Neural cell (in vitro differentiated cells): ENCODE results near the gene CYB5A. TPM values are rescaled to one million over a fixed set of nuclear protein-coding genes. Genes with fewer than 3 reads are reported as not detected.

Source experiments
- H2AFZ ChIP-seq: fragments of 200-600, 300-800 bp; sonication (generic), shearing (Covaris generic); 2 replicates; pipeline ENCODE4 v1.6.0; 2014; ENCODE audit warnings: low read depth, mild to moderate bottlenecking, antibody characterized with exemption, low read length, moderate library complexity
- H3F3A ChIP-seq: fragments of 200-600 bp; shearing (Covaris generic); 2 replicates; pipeline ENCODE4 v1.6.1; 2016; ENCODE audit warnings: mild to moderate bottlenecking, moderate library complexity, mixed read lengths, antibody characterized with exemption, low read length; ENCODE audit not compliant: insufficient read depth, poor library complexity, severe bottlenecking
- H3K27ac ChIP-seq: fragments of 200-600, 300-800 bp; sonication (generic), shearing (Covaris generic); 2 replicates; pipeline ENCODE4 v1.5.1; 2014; ENCODE audit warnings: mild to moderate bottlenecking, low read length, moderate library complexity
- H3K27me3 ChIP-seq: fragments of 300-800, 200-600 bp; sonication (generic), shearing (Covaris generic); 2 replicates; pipeline ENCODE4 v1.6.0; 2014; ENCODE audit warnings: mild to moderate bottlenecking, low read depth, low read length, moderate library complexity; ENCODE audit not compliant: insufficient read depth
- H3K36me3 ChIP-seq: fragments of 300-800, 200-600 bp; sonication (generic), shearing (Covaris generic); 2 replicates; pipeline ENCODE4 v1.5.1; 2014; ENCODE audit warnings: mild to moderate bottlenecking, antibody characterized with exemption, low read length, moderate library complexity; ENCODE audit not compliant: insufficient read depth
- H3K4me2 ChIP-seq: fragments of 300-800, 200-600 bp; sonication (generic), shearing (Covaris generic); 2 replicates; pipeline ENCODE4 v1.6.0; 2014; ENCODE audit warnings: mild to moderate bottlenecking, low read length
- H3K4me3 ChIP-seq: fragments of 300-800, 200-600 bp; sonication (generic), shearing (Covaris generic); 2 replicates; pipeline ENCODE4 v1.5.1; 2014; ENCODE audit warnings: mild to moderate bottlenecking, low read length, moderate library complexity
- H3K79me2 ChIP-seq: fragments of 200-600 bp; shearing (Covaris generic); replicated peaks from 2 replicates; pipeline ENCODE4 v1.6.0; 2014; ENCODE audit warnings: mild to moderate bottlenecking, low read length, moderate library complexity; ENCODE audit not compliant: insufficient read depth
- H3K9ac ChIP-seq: fragments of 300-800, 200-600 bp; sonication (generic), shearing (Covaris generic); 2 replicates; pipeline ENCODE4 v1.6.1; 2016; ENCODE audit warnings: mild to moderate bottlenecking, low read length, mixed read lengths
- H3K9me2 ChIP-seq: fragments of 200-600 bp; shearing (Covaris generic); 2 replicates; pipeline ENCODE4 v1.6.1; 2016; ENCODE audit warnings: mild to moderate bottlenecking, low read length, mixed read lengths; ENCODE audit not compliant: insufficient read depth
- H3K9me3 ChIP-seq: fragments of 200-600, 300-800 bp; sonication (generic), shearing (Covaris generic); 2 replicates; pipeline ENCODE4 v1.6.1; 2016; ENCODE audit warnings: mild to moderate bottlenecking, mixed run types, low read length, moderate library complexity, mixed read lengths
- H4K20me1 ChIP-seq: fragments of 200-600 bp; shearing (Covaris generic); 2 replicates; pipeline ENCODE4 v1.6.1; 2016; ENCODE audit warnings: mild to moderate bottlenecking, mixed run types; ENCODE audit not compliant: insufficient read depth
- EP300 ChIP-seq: fragments of 450-650 bp; conservative IDR thresholded peaks from 2 replicates; pipeline ENCODE4 v1.6.1; 2014; ENCODE audit warnings: antibody characterized with exemption, mild to moderate bottlenecking, moderate library complexity; ENCODE audit not compliant: poor library complexity, severe bottlenecking
- EZH2 ChIP-seq: fragments of 200-600, 300-800 bp; shearing (Covaris generic), sonication (generic); IDR thresholded peaks from 2 replicates; pipeline ENCODE4 v1.6.1; 2014; ENCODE audit warnings: antibody characterized with exemption, low read length, borderline replicate concordance, mild to moderate bottlenecking; ENCODE audit not compliant: insufficient read depth, poor library complexity, severe bottlenecking
- MXI1 ChIP-seq: fragments of 450-650 bp; conservative IDR thresholded peaks from 2 replicates; pipeline ENCODE4 v1.6.1; 2014; ENCODE audit warnings: antibody characterized with exemption, mild to moderate bottlenecking; ENCODE audit not compliant: poor library complexity, severe bottlenecking
- POLR2AphosphoS5 ChIP-seq: IDR thresholded peaks from 2 replicates; pipeline ENCODE4 v1.6.1; 2012
- RAD21 ChIP-seq: fragments of 450-650 bp; conservative IDR thresholded peaks from 2 replicates; pipeline ENCODE4 v1.6.1; 2014; ENCODE audit warnings: antibody characterized with exemption, mild to moderate bottlenecking, moderate library complexity
- REST ChIP-seq: IDR thresholded peaks from 2 replicates; pipeline ENCODE4 v1.6.1; 2012; ENCODE audit warnings: borderline replicate concordance
- SMC3 ChIP-seq: fragments of 450-650 bp; conservative IDR thresholded peaks from 2 replicates; pipeline ENCODE4 v1.6.1; 2014; ENCODE audit warnings: antibody characterized with exemption, mild to moderate bottlenecking, moderate library complexity; ENCODE audit not compliant: poor library complexity
- TAF1 ChIP-seq: IDR thresholded peaks from 2 replicates; pipeline ENCODE4 v1.6.1; 2012; ENCODE audit warnings: low read depth
- polyA plus RNA-seq: library from polyadenylated mRNA; depleted of rRNA; stranded (reverse); fragments of >200 nt; gene quantifications from 2 replicates; pipeline ENCODE4 v1.2.3, GENCODE V29; 2014
- TF ChIP-seq, protein P1 (sequence below): fragments of 450-650 bp; IDR thresholded peaks from 2 replicates; pipeline ENCODE4 v1.5.1; 2014; ENCODE audit warnings: antibody characterized with exemption, mild to moderate bottlenecking, moderate library complexity; ENCODE audit not compliant: poor library complexity, severe bottlenecking

Gene CYB5A
- polyA plus RNA-seq, 1 donor from 2014 or later = 35.4 TPM

GRCh38 chr18:74266161-74266560 is 25.6 kb downstream of the CYB5A start:
- Histone ChIP-seq H3K9me2 (no peaks in the 10 kb centered on the region), H3K9me3 (no peaks in the 10 kb centered on the region)

DNA sequence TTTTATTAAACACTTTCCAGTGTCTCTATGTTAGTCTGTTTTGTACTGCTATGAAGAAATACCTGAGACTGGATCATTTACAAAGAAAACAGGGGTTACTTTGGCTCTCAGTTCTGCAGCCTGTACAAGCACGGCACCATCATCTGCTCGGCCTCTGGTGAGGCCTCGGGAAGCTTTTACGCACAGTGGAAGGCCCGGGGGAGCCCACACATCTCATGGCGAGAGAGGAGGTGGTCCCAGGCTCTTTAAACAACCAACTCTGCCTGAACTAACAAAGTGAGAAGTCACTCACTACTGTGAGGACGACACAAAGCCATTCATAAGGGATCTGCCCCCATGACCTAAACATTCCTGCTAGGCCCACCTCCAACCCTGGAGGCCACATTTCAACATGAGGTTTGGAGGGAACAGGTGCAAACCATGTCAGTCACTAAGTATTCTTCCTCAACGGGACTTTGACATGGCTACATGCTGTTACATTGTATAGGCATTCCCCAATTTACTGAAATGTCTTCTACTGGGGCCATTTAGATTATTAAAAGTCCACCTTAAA is 26.1 kb downstream of the CYB5A start:
- Histone ChIP-seq H3K9me3 (no peaks in the 10 kb centered on the region), H3K36me3 (no peaks in the 10 kb centered on the region), H2AFZ (no peak overlapping the region), H3F3A (no peaks in the 10 kb centered on the region), H3K9ac (no peak overlapping the region), H3K27ac (no peak overlapping the region), H3K9me2 (no peaks in the 10 kb centered on the region), H3K79me2 (no peaks in the 10 kb centered on the region), H3K27me3 (no peaks in the 10 kb centered on the region), H4K20me1 (no peaks in the 10 kb centered on the region), H3K4me3 (no peak overlapping the region), H3K4me2 (no peak overlapping the region)
- TF ChIP-seq, protein P1, sequence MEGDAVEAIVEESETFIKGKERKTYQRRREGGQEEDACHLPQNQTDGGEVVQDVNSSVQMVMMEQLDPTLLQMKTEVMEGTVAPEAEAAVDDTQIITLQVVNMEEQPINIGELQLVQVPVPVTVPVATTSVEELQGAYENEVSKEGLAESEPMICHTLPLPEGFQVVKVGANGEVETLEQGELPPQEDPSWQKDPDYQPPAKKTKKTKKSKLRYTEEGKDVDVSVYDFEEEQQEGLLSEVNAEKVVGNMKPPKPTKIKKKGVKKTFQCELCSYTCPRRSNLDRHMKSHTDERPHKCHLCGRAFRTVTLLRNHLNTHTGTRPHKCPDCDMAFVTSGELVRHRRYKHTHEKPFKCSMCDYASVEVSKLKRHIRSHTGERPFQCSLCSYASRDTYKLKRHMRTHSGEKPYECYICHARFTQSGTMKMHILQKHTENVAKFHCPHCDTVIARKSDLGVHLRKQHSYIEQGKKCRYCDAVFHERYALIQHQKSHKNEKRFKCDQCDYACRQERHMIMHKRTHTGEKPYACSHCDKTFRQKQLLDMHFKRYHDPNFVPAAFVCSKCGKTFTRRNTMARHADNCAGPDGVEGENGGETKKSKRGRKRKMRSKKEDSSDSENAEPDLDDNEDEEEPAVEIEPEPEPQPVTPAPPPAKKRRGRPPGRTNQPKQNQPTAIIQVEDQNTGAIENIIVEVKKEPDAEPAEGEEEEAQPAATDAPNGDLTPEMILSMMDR = no peak
- TF ChIP-seq TAF1 = no peak
- no peak for TF ChIP-seq MXI1
- no peak for TF ChIP-seq RAD21
- no peak for TF ChIP-seq POLR2AphosphoS5
- TF ChIP-seq SMC3 = no peak
- TF ChIP-seq EZH2 = no peak
- TF ChIP-seq REST = no peak
- TF ChIP-seq EP300 = no peak

More at GRCh38 chr18:74266161-74266560, 25.6 kb downstream of the CYB5A start:
- H3K4me3 ChIP-seq = no peak overlapping the region
- TF ChIP-seq, protein P1 = no peak
- no peaks in the 10 kb centered on the region for H3K36me3 ChIP-seq
- no peak overlapping the region for H3K27ac ChIP-seq
- H3K27me3 ChIP-seq = no peaks in the 10 kb centered on the region
- no peaks in the 10 kb centered on the region for H3K79me2 ChIP-seq
- no peaks in the 10 kb centered on the region for H3F3A ChIP-seq
- H3K9ac ChIP-seq = no peak overlapping the region
- H4K20me1 ChIP-seq = no peaks in the 10 kb centered on the region
- H2AFZ ChIP-seq = no peak overlapping the region
- no peak overlapping the region for H3K4me2 ChIP-seq
